Measurements from ENCODE around the gene ZNF407.
A peak's percentile ranks its signal among the peaks of the same experiment; 100 is the strongest.

ZNF407 gene

DNA sequence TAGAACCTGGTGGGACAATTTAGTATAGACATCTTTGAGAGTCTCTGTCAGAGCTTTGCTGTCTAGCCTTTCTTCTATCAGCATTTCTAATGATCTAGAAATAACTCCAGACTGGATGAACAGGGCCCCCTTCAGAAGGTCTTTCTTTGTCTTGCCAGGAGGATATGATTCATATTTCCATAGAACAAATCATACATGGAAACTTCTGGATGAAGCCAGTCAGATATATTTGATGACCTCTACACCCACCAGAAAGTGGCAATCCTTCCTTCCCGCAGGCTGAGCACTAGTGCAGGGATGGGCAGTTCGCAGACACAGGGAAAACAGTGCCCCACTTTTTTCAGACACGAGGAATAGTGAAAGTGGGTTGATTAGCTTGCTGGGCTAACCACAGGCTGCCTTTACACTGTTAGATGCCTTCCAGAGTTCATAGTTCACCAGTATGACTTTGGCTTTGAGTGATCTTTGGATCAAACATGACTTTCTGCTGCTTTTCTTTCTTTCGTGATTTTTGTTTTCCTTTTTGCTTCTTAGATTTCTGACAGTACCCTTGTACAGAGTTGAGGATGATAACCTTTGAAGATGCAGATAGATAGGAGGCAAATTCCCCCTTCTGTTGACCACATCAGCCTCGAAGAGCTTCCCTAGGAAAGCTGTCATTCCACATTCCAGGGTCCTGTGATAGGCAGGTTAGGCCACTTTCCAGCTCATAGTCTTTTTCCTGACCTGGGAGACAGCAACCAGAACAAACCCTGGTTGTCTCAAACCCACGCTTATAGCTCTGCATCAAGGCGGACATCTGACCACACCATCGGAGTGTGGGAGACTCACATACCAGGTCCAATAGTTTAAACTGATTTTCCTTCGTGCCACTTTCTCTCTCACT is 237.0 kb downstream of the ZNF407 start:
- DNase-seq = no peak

DNA sequence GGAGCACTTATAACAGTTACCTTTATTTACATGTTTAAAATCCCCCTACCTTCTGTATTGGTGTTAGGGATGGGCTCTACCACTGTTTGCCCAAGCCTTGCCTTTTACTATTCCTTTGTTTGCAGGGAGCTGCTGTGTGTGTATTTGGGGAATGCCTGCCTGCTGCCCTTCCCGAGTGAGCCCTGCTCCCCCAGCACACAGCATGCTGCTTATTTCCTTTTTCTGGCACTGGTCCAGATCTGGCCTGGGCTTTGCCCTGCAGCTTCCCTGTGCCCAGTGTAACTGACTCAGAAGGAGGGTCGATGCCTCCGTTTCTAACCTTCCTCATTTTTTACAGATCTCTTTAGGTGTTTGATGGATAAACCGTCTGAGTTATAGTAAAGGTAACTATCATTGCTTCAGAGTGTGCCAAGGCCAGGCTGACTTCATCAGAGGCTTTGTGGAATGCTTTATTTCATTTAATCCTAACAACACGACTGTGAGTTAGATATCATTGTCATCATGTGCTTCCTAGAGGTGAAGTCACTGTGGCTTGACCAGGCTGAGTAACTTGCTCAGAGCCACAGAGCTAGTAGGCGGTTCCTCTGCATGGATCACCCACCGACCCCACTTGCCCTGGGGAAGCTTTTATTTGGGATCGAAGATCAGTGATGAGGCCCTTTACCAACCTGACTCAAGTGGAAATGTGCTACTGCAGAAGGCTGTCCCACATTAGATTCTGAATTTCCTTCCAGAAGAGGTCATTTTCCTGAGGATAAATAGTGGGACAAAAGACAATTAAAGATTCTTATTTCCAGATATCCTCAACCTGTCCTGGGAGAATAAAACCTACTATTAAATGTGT is 238.8 kb downstream of the ZNF407 start:
- no peak for DNase-seq

DNA sequence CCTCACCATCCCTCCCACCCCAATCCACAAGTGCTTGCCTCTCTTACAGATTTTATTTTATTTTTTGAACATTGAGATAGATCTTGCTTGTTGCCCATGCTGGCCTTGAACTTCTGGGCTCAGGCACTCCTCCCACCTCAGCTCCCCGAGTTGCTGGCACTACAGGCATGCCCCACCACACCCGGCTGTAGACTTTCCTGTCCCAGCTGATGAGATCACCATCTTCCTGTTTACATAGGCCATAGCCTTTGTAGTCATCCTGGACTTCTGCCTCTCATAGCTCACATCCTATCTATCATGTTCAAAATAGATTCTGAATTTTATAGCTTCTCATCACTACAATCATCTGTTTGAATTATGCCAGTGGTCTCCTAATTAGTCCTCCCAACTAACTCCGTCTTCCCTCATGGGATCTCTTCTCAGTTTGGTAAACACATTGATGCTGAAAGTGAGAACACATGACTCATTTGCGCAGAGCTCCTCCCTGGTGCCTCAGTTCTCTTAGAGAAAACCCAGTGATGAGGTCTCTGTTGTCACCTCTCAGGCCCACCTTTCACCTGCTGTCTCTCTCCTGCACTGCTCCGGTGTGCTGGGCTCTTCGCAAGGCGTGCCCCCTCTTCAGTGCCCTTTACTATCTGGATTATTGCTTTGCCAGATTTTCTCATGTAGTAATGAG is 243.0 kb downstream of the ZNF407 start:
- peak in 1 of 5 experiments; percentile 17 for DNase-seq

DNA sequence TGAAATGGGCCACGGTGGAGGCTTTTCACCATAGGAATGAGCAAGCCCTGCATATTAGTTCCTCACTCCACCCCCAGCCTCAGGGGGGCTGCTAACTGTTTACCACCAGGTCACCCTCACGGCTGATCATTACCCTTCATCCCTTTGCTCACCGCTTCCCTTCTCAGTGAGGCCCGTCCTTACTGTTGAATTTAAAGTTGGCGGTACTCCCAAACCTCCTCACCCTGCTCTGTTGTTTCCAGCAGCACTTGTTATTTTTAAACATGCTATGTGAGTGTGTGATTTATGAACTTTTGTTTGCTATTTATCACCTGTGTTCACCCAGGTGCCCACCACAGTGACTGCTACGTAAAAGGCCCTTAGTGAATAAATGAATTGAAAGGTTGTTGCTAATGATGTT is 243.6 kb downstream of the ZNF407 start:
- DNase-seq = no peak

DNA sequence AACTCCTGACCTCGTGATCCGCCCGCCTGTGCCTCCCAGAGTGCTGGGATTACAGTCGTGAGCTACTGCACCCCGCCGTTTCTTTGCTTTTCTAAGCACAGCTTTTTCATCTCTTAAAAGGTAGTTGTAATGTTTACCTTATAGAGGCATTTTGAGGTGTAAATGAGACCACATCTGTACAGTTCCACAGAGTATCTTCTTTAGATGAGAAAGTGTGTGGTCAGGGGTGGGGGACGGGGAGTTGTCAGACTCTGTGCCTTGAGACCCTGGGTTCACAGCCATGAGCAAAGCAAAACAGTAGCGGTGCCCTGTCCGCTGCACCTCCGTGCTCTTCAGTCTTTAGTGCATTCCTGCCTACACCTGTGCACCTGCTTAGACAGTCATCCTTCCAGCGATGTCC is 251.6 kb downstream of the ZNF407 start:
- DNase-seq = no peak

DNA sequence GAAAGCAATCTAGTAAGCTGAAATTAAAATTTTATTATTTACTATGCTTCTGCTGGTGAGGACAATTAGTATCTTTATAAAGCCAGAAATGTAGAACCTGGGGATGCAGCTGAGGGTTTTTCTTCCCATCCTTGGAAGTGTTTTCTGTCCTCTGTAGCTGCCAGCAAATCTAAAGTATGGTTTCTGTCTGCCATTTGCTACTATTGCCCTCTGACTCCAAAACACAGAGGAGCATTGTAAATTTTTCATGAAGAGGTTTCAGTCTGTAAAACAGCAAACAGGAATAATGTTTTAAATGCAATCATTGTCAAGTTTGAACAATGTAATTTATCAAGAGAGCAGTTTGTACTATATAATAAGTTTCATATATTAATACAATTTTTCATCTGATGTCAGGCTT is 258.8 kb downstream of the ZNF407 start:
- no peak for DNase-seq

DNA sequence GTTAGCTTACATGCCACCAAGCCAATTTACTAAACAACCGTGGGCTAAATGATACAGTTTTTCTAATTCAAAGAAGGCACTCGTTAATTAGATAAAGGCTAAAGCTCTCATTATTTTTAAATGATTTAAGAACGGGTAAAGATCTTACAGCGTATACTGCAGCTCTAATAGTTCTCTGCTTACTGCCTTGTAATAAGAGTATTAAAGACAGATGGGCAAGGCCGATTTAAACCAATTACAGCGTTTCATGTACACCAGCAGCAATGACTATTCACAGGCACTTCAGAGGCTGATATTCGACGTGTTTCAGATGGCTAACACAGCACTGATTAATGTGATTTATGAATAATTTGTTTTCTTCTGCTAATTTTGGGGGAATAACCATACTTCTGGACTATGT is 259.3 kb downstream of the ZNF407 start:
- no peak for DNase-seq

DNA sequence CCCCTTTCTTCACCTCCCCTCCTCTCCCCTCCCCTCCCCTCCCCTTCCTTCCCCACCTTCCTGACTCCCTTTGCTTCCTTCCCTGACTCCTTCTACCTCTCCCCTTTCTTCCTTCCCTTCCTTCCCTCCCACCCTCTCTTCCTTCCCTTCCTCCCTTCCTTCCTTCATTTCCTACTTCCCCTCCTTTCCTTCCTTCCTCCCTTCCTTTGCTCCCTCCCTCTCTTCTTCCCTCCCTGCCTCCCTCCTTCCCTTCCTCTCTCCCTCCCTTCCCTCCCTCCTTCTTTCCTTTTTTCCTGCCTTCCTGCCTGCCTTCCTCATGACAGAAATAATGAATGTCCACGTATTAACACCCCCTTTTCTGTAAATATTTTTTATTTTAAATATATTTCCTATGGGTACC is 260.2 kb downstream of the ZNF407 start:
- DNase-seq = no peak

DNA sequence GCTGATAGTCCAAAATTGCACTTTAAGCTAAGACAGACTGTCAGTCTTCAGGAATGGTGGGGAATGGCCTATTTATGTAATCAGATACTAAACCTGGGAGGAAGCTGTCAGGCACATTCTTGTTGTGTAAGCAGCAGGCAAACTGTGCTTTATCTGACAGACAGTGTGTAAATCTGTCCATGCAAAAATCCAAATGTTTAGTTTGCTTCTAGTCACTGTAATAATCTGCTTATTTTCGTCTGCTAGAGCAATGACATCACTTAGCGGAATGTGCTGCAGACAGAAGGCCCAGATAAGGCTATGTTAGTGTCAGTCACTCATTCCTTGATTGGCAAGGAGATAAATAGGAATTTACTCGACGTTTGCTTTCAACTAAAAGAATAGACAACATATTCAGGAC is 263.5 kb downstream of the ZNF407 start:
- DNase-seq = no peak

DNA sequence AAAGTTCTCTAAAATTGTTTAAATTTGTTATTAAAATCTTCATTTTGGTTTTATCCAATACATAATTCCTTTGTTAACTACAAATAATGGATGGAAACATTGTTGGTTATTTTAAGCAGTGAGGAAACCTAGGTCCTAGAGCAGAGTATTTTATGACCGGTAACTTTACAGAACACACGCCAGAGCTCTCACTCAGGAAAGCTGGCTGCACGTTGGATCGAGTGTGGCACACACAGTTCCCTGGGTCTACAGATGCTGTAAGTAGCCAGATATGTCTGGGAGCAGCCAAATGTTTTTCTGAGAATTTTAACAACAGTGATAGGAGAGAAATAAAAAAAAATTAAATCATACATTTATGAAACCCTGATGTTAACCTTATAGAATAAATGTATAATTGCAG is 264.4 kb downstream of the ZNF407 start:
- DNase-seq = no peak

DNA sequence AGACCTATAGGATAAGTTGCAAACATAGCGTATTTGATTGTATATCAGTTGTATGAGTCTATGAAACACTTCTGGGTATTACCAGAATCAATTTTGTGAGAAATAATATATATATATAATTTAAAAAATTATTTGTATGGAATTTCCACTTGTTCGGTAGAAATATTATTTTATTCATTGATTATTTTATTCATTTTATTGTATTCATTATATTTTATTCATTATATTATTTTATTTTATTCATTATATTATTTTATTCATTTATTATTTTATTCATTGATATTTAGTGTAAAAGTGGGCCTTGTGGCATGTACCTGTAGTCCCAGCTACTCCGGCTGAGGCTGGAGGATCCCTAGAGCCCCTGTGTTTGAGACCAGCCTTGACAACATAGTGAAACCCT is 268.9 kb downstream of the ZNF407 start:
- DNase-seq = no peak

DNA sequence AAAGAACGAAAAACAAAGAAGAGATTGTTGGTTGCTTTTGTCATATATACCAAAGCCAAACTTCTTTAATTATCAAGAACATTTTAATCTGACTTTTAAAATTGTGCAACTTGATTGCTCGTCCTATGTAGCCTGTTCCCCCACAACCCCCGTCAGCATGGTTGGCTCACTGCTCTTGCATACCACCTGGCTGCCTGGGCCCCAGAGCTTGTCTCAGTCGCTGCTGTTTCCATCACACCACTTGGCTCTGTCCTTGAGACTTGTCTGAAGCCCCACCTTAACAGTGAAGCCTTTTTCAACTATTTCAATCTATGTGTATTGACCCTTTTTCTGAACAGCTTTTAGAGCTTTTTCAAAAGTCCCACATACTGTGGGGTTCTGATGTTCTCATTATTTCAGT is 270.8 kb downstream of the ZNF407 start:
- no peak for DNase-seq

DNA sequence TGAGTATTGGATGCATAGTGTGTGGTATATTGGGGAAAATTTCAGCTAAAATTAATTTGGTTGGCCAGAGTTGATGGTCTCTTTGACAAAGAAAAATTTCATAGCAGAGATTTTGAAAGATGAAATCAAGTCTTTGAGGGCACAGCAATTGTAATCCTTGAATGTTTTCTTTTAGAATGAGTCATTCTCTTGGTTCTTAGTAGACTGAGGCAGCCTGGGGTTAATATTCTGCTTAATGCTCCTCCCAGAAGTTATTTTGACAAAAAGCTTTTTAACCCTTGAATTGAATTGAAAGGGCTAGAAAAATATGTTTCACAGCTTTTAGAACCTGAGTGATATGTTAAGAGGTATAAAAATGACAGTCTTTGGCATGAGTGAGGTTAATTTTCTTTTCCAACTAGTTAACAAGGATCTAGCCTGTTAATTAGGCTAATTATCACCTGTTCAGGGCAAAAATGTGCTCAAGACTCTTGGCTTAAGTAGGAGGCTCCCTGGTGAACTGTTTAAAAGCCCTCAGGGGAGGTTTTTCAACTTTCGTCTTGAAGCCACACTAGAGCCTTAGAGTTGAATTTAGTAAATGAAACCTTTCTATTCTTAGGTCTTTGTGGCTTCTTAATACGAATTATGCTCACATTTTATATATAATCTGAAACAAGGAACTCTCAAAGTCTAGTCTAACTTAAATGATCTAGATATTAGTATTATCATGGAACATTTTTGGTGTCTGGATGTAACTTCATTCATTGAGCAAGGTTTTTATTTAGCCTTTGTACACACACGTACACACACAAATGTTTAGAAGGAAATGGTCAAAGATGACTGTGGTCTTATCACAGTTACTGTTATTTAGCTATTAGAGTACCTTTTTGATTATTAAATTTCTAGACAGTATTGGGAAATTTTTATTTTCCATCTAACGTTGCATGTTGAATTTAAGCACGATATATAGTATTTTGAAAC is 272.5 kb downstream of the ZNF407 start:
- DNase-seq = no peak

DNA sequence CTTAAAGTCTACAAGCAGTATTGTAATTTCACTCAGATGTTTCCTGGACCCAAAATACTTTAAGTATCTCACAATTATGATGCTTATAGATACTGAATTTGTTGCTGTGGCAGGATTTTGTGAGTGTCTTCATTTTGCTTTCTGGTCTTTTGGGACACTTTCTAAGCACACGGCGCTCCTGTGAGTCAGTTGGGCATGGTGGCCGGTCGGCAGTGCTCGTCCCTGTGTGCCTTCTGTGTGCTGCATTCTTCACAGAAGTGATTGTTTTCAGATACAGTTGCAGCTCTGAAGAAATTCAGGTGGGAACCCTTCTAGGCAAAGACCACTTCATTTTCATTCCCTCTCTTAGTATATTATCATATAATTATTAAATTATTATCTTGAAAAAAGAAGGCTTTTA is 273.3 kb downstream of the ZNF407 start:
- no peak for DNase-seq

DNA sequence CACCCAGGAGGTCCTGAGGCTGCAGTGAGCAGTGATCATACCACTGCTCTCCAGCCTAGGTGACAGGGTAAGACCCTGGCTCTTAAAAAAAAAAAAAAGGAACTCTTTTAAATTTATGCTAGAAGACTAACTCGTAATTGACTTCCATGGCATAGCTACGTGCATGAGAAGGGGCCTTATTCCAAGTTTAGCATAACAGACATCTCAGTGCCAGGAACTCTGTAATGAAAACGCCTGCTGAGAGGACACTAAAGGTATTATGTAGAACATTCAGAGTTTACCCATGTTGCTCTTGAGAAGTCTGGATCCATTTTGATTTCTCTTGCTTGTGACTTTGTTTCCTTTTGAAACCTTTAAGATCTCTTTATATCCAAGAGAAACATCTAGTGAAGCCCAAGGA is 276.0 kb downstream of the ZNF407 start:
- DNase-seq = no peak

DNA sequence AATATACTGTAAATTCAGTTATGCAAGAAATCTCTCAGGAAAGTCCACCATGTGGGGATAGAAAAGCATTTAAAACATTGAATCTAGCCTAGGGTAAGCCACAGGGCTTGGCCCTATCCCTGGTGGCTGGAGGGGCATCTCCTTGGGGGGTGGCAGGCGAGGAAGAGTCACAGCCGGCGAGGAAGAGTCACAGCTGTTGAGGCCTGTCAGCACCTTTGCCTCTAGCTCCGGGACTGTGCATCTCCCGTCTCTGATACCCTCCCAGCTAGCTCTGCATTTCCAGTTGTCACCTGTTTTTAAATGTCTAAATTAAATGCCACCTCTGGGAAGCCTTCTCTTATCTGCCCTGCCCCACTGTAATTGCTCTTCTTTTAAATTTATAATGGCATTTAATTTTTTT is 276.7 kb downstream of the ZNF407 start:
- no peak for DNase-seq

DNA sequence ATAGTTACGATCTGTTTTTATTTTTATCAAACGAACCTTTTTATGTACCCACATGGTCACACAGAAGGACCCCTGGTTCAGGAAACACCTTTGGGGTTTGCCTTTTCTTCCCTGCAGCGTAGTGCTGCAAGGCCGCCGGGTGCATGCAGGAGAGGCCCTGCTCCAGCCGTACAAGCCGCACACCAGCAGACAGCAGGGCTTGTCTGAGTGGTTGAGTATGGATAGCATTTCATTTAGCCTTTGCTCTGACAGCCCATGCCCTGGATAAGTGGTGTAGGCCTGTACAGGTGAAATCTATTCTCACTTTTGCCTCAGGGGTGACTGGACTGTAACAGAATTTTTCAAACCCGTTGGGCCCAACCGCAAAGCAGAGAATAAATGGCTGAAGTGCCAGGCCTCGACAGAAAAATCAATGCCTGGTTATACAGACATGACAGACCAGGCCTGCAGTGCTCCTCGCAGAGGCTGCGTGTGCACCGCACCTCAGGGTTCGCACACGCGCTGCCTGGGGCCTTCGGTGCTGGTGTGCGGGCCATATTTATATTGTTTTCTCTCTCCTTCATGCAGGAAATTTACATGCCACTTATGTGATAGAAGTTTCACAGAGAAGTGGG is 279.1 kb downstream of the ZNF407 start:
- DNase-seq = no peak

DNA sequence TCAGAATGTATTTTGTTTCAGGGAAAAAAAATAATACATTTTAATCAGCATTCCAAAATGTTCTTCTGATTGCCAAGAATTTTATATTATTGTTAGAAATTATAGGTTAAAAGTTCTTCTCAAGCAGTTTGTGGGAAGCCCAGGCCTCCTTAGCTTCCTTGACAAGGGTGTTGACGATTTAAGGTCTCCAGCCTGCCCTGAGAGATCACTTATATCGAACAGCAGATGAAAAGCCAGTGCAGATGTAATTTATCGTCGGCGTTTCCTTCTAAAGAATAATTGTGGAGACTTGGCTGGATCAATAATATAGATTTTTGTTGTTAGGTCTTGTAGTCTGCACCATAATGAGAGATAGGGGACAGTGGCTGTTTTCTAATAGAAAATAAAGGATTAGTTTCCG is 280.6 kb downstream of the ZNF407 start:
- no peak for DNase-seq

DNA sequence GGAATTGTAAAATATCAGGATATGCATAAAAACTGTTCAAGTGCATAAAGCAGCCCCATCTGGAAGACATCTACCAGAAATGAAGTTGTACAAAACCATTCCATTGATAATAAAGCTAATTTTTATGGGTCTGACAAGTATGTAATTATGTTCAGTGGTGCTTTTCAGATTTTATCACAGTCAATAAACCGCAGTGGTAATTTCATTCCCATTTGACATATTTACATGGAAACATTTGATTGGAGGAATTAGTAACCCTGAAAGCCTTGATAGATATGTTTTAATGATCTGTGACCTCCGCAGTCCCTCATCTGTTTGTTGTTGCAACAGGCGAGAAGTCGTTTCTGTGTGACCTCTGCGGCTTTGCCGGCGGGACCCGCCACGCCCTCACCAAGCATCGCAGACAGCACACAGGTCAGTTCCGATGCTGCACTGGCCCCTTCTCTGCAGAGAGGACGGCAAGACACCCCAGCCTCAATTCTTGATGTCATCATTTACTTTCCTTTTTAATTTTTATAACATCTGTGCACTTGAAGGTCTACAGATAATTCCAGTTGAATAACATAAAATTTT is 283.1 kb downstream of the ZNF407 start:
- no peak for DNase-seq

DNA sequence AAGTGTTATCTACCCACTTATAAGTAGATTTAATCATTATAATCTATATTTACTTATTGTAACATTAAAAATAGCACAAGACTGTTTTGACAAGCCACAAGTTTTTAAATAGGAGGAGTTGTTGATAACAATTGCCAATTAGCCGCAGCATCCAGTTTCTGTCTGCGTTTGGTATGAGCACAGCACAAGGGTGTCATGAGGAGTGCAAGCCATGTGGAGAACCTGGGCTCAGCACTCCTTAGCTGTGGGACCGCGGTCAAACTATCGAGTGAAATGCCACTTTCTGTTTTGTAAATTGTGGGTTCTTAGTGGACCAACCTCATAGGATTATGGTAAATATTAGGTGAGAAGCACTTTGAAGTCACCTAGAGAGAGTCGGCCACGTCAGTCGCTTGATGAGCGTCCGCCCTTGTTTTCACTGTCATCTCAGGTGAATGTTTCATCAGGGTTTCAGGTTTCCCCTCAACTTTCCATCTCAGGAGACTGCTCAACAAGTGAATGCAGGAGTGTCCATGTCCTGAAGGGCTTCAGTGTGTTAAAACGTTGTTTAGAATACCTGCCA is 294.5 kb downstream of the ZNF407 start:
- DNase-seq = no peak

DNA sequence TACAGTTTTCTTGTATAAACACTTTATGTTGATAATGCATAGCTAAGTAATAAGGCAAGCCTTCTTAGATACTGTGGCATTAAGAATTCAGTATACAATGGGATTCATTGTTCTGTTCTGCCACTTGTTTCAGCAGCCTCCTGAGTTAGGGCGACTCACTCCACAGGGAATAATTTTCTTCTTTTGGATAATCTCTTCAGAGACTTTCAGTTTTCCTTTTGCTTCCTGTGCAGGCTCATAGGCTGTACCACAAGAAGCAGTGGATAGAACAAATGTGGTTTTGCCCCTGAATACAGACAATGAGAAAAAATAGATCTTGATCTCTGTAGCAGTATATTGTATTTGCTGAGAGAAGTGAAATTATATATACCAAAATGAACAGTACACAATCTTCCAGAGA is 298.0 kb downstream of the ZNF407 start:
- DNase-seq = no peak

All from T-helper 2 cell (primary cell).